HFF-Myc (cell line): ENCODE data around the gene AGMAT.

Experiments used
- DNase-seq: peaks from one replicate; pipeline ENCODE4 v3.0.0-alpha.2; 2011; ENCODE audit warnings: low read depth; ENCODE audit errors: extremely low read depth
- H3K4me3 ChIP-seq: replicated peaks from 2 replicates; pipeline ENCODE4 v1.5.1; 2011; ENCODE audit warnings: low read depth, mild to moderate bottlenecking, control low read depth, low read length
- CTCF ChIP-seq: IDR thresholded peaks from 2 replicates; pipeline ENCODE4 v1.5.1; 2012; ENCODE audit warnings: mild to moderate bottlenecking, low read depth, low read length, control low read depth; ENCODE audit errors: missing control alignments

The AGMAT gene

GRCh38 chr1:15557594-15557993 lies 27.3 kb downstream of the AGMAT start:
- no peak overlapping the region for H3K4me3 ChIP-seq
- DNase-seq = no peak
- TF ChIP-seq CTCF = no peak

GRCh38 chr1:15557008-15557407 lies 27.8 kb downstream of the AGMAT start:
- TF ChIP-seq CTCF = no peak
- H3K4me3 ChIP-seq = no peak overlapping the region
- DNase-seq = no peak

GRCh38 chr1:15550573-15550972 lies 34.3 kb downstream of the AGMAT start:
- no peak for DNase-seq
- H3K4me3 ChIP-seq = no peak overlapping the region
- TF ChIP-seq CTCF = no peak

GRCh38 chr1:15546641-15547040 lies 38.2 kb downstream of the AGMAT start:
- TF ChIP-seq CTCF = no peak
- H3K4me3 ChIP-seq = no peak overlapping the region
- DNase-seq = no peak

- no peak for TF ChIP-seq CTCF
- no peak for DNase-seq
- H3K4me3 ChIP-seq = no peak overlapping the region
Measured at GRCh38 chr1:15543589-15544568, 41.0 kb downstream of the AGMAT start.

- no peak for DNase-seq
Measured at GRCh38 chr1:15543251-15543588, 41.6 kb downstream of the AGMAT start.

More at GRCh38 chr1:15543251-15543588, 41.6 kb downstream of the AGMAT start:
- H3K4me3 ChIP-seq = no peak overlapping the region
- no peak for TF ChIP-seq CTCF
